HG02973 (cell line): ENCODE measurements around the gene KCNA10.

ENCODE experiments used
- ATAC-seq: cut with Tn5 transposase; IDR thresholded peaks from one replicate; pipeline ENCODE4 v1.9.1; 2021; ENCODE audit warnings: moderate library complexity; ENCODE audit not compliant: unreplicated experiment

KCNA10 gene

DNA sequence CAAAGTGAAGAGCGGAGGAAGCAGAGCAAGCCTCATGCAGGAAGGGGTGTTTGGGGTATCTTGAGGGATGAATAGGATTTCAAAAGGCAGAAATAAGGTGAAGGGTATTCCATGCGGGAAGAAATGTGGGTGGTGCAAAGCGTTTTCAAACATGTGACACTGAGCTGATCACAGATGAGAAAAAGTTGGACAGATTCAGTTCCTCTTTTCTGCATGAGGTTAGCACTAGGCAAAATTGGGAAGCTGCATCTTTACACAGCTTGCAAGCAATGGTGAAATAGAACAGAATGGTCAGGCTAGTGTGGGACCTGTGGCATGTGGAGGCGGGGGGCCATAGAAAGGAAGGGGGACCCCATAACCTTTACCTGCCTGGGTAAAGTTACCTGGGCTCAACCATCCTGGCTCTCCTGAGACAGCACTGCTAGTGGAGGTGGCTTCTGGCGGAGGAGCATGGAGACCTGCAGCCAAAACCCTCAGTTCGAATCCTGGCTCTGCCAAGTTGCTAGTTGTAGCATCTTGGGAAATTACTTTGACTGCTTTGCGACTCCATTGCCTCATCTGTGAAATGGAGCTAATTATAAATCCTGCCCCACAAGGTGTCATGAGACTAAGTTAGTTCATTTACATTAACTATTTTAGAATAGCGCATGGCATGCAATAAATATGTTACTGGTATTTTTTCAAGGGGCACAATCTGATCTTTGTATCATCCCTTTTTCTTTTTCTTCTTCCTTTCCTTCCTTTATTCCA, 16.4 kb downstream of the KCNA10 start:
- ATAC-seq: no peak

DNA sequence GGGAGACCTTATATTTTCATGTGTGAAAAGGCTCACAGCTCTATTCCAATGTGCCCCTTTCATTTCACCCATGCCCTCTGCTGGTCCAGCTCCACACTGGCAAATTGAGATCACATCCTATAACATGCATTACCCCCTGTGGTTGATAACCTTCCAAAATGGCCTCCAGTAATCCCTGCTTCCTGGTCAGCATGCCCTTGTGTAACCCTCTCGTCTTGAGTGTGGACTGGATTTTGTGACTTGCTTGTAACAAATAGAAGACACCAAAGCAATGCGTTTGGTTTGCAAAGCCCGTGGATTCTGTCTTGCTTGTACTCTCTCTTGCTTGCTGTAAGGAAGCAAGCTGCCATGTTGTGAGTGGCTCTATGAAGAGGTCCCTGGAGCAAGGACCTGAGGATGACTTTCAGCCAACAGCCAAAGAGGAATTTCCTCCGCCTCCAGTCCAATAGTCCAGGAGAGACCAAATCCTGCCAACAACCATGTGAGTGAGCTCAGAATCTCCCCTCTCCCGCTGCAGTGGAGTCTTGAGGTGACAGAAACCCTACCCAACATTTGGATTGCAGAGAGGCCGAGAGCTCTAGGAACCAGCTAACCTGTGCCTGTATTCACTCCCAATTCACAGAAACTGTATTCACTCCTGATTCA, 17.4 kb downstream of the KCNA10 start:
- ATAC-seq: no peak

GRCh38 chr1:110498270-110498669, 20.7 kb downstream of the KCNA10 start:
- no peak for ATAC-seq

- ATAC-seq: no peak
Observed at GRCh38 chr1:110495926-110496600, 22.9 kb downstream of the KCNA10 start.

DNA sequence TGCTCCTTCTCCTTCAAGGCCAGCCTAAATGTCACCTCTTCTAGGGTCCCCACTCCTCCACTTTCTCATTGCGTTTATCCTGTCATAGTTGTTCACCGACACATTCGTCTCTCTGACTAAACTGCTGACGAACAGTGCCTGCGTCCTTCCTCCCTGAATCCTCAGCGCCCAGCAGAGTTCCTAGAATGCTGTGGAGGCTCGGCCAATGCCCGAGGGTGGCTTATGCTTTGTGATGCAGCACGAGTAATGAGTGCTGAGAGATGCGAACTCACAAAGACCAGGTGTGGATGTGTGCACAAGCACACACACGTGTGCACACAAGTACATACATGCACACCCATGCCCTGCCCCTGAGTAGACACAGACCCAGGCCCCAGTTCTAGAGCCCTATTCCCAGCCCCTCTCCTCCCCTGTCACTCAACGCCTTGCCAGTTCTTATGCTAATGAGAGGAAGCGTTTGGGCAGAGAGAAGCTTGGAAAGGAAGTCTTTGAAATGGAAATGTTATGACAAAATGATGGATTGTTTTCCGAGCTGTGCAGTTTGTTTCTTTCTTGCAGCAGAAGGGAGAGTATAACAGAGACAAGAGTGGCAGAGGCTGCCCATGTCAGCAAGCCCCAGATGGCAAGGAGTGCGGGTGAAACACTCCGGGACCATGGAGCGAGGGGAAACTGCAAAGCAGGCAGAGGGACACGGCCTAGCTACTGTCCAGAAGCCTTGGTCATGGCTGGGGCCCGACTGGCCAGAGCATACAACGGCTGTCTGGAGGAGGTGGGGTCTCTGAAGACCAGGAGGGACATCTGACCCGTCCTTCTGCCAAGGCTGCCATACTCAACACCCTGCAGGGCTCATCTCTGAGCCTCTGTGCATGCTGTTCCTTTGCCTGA, 24.2 kb downstream of the KCNA10 start:
- no peak for ATAC-seq

DNA sequence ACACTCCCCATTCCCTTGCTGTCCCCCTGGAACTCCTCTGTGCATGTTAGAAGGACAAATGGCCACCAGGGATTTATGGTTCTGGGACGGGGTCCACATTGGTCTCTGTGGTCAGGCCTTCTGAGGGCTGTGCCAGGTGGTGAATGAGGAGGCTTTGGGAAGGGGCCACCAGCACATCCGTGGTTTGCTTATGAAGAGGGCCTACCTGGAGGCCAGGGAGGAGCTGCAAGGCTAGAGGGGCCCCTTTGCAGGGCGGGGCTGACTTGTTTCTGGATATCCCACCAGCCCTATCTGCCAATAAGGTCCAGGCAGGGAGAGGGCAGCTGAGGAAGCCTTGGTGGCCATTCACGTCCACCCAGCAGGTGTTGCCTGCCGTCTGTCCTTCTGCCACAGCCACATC, 24.9 kb downstream of the KCNA10 start:
- no peak for ATAC-seq

DNA sequence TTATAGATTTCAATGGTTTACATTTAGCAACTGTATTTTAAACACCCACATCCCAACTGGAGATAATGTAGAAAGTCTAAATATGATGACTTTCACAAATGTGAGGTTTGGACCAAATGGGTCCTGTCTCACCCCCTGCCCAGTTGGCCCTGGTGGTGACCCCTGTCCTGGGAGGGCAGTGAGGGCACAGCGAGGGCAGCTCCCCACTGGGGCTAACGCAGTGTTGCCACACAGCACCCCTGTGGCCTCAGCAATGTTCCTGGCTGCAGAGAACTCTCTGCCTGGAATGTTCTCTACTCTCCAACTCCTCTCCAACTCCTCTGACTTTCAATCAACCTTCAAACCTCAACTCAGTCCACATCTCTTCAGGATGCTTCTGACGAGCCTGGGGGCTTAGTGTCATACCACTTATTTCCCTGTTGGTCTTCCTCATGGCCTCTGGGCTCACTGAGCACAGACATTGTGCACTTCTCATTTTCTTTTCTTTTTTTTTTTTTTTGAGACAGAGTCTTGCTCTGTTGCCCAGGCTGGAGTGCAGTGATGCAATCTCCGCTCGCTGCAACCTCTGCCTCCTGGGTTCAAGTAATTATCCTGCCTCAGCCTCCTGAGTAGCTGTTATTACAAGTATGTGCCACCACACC, 25.8 kb downstream of the KCNA10 start:
- no peak for ATAC-seq

GRCh38 chr1:110492573-110492972, 26.4 kb downstream of the KCNA10 start:
- no peak for ATAC-seq

DNA sequence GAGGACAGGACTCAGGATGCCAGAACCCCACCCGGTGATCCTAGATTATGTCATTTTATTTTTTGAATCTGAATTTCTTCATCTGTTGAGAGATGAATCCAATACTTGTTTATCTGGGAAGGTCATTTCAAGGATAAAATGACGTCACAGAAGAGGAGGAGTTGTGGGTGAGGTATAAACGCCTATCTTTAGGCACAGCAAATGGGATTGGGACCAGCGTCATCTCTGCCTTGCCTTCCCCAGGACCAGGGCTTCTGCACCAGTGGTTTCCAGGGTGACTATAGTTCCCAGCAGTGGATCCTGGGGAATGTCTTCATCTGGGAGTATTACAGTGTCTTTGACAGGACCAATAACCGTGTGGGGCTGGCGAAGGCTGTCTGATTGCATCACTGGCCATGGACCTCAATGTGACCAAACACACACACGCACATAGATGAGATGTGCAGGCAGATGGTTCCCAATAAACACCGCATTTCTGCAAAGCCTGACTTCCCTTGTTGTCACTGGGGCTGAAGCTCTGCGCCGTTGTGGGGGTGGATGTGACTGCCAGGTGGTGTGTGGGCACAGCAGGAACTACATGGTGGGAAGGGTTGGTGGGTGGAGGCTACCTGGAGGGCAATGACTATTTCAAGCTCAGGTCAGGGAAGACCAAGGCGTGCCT, 28.1 kb downstream of the KCNA10 start:
- ATAC-seq: no peak

GRCh38 chr1:110489973-110490542, 28.9 kb downstream of the KCNA10 start:
- no peak for ATAC-seq

- ATAC-seq: no peak
Observed at GRCh38 chr1:110489406-110489805, 29.6 kb downstream of the KCNA10 start.

GRCh38 chr1:110488867-110489266, 30.1 kb downstream of the KCNA10 start:
- ATAC-seq: no peak

DNA sequence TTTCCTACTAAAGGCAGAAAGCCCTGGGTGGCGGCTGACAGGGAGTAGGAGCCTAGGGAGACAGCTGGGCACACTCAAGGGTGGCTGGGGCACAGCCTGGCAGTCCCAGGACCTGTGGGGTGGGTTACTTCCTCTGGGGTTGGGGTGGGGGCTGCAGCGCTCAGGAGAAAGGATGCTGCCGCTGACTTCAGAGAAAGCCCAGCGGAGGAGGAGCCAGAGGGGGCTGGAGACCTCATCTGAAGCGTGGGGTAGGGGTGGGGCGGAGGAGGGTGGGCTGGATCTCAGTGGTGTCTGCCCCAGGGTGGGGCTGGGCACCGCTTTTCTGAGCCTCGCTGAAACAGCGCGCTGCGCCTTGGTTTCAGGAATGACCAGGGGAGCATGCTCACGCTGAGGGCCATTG, 30.8 kb downstream of the KCNA10 start:
- ATAC-seq: no peak

GRCh38 chr1:110487726-110488125, 31.2 kb downstream of the KCNA10 start:
- ATAC-seq: no peak

DNA sequence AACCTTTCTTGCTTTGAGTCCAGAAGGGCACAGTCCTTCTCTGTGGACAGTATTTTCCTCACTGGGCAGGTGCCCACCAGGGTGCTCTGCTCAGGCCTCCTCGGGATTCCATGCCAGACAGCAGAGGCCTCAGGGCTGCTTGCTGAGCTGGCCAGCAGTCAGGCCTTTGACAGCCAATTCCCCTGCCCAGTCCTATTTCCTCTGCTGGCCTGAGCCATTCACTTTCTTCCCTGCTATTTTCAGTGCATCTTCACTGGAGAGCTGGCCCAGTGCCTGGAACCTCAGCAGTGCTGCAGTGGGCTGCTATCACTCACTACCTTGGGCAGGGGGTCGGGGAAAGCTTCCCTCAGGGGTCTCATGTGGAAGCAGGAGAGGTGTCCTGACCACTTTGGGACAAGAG, 33.2 kb downstream of the KCNA10 start:
- ATAC-seq: no peak

GRCh38 chr1:110484801-110485200, 34.2 kb downstream of the KCNA10 start:
- ATAC-seq: no peak

DNA sequence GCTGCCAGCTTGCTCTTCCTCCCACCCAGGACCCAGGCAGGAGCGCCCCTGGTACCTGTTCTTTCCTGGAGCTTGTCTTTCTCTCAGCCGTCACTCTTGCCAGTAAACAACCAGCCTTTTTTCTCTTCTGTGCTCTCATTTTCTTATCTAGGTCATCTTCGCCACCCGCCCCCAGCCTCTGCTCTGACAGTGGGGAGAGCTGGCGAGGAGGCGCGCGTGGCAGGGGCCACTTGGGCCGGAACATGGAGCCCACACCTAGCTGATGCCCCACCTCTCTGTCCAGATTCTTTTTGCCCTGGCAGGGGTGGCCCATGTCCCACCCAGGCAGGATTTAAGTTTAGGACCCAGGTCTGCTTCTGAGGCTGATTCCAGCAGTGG, 35.7 kb downstream of the KCNA10 start:
- no peak for ATAC-seq

- ATAC-seq: no peak
Observed at GRCh38 chr1:110482662-110483307, 36.2 kb downstream of the KCNA10 start.

GRCh38 chr1:110481968-110482623, 36.9 kb downstream of the KCNA10 start:
- ATAC-seq: no peak
